ENCODE measurements around the gene C10orf120. TPM values are rescaled to one million over a fixed set of nuclear protein-coding genes. Genes with fewer than 3 reads are reported as not detected.

Gene C10orf120
- polyA plus RNA-seq, 3 donors = not detected

DNA sequence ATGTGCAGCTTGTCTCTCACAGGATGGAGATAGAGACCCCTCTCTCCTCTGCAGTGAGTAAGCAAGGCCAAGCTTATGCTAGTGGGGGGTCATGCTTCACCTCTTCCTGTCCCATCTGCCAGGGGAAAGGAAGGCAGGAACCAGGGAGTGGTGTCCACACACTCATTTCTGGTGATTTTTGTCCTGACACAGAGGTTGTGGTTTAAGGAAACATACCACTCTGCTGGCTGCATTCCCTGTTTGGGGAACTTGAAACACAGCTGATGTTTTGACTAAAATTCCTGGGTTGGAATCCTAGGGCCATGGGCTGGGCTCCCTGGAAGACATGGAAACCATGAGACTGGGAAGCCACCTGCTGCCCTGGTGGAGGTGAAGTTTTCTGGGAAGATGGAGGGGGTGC lies 21.4 kb downstream of the C10orf120 start:
- H3K36me3 Mint-ChIP-seq = no peaks in the 10 kb centered on the region
- no peak overlapping the region for H3K4me3 Mint-ChIP-seq
- Histone ChIP-seq H3K27ac (ENCODE audit: low read depth in 1 of 2, low read length in 2 of 2) (no peak overlapping the region), H3K36me3 (replicated peaks in 1 of 2; ENCODE audit: control insufficient read depth in 1 of 2, insufficient read depth in 2 of 2, low read length in 2 of 2) (no peaks in the 10 kb centered on the region), H3K4me3 (replicated peaks in 1 of 3; ENCODE audit: low read depth in 2 of 3, low read length in 3 of 3) (no peak overlapping the region), H3K4me1 (ENCODE audit: control insufficient read depth in 1 of 2, insufficient read depth in 2 of 2, low read length in 2 of 2) (no peaks in the 10 kb centered on the region), H3K9me3 (replicated peaks in 1 of 2; ENCODE audit: control insufficient read depth in 1 of 2, insufficient read depth in 1 of 2, low read length in 2 of 2) (no peaks in the 10 kb centered on the region), H2AFZ (ENCODE audit: insufficient read depth, low read depth, low read length, poor library complexity, severe bottlenecking) (no peak overlapping the region), H3K79me2 (ENCODE audit: insufficient read depth, low read length) (no peaks in the 10 kb centered on the region), H4K20me1 (ENCODE audit: insufficient read depth, low read length) (no peaks in the 10 kb centered on the region), H3K27me3 (ENCODE audit: control insufficient read depth in 2 of 2, insufficient read depth in 2 of 2, low read length in 2 of 2) (no peaks in the 10 kb centered on the region), H3K4me2 (replicated peaks; ENCODE audit: extremely low read depth, low read length, poor library complexity, severe bottlenecking) (no peak overlapping the region), H3K9ac (ENCODE audit: insufficient read depth, low read length, poor library complexity, severe bottlenecking) (no peak overlapping the region)
- peaks cover 0 to 8% (median 3%) of the 10 kb centered on the region in 7 donors for H3K9me3 Mint-ChIP-seq
- intact Hi-C loops (cut with micrococcal nuclease) = no loop called here
- no peak for TF ChIP-seq CTCF (IDR thresholded peaks at IDR 0.05)
- H3K27ac Mint-ChIP-seq = no peak overlapping the region
- DNase-seq = no peak
- peaks cover 2 to 4% (median 3%) of the 10 kb centered on the region in 3 donors for H3K27me3 Mint-ChIP-seq (ENCODE audit: low read depth in 3 of 3)
- H3K4me1 Mint-ChIP-seq = no peaks in the 10 kb centered on the region

DNA sequence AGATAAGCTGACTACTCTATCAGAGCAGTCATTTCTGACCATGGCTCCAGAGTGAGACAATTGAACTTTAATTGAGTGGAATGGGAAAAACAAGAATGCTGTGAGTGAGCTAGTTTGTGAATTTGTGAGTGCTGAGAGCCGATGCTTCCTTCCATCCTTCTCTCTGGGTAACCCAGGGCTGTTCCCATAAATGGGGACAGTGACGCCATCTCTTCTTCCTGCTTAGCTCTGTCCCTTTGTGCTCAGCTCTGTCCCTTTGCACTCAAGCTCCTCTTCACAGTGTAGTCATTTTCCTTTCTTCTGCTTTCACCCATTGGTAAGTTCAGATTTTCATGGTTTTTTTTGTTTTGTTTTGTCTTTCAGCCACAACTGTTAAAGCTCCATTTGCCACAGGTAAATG lies 24.4 kb downstream of the C10orf120 start:
- no peaks in the 10 kb centered on the region for H3K27me3 ChIP-seq (ENCODE audit: control insufficient read depth in 2 of 2, insufficient read depth in 2 of 2, low read length in 2 of 2)
- WGBS (ENCODE audit: insufficient coverage) = 75% methylated on average over 1 of the region's 2 CpGs
- H3K9ac ChIP-seq (ENCODE audit: insufficient read depth, low read length, poor library complexity, severe bottlenecking) = no peak overlapping the region
- H2AFZ ChIP-seq (ENCODE audit: insufficient read depth, low read depth, low read length, poor library complexity, severe bottlenecking) = no peak overlapping the region
- Mint-ChIP-seq H3K9me3 (peaks cover 0 to 8% (median 1%) of the 10 kb centered on the region in 7 donors), H3K27ac (no peak overlapping the region), H3K27me3 (ENCODE audit: low read depth in 3 of 3) (peaks cover 2 to 7% (median 3%) of the 10 kb centered on the region in 3 donors), H3K4me1 (no peaks in the 10 kb centered on the region), H3K4me3 (no peak overlapping the region), H3K36me3 (no peaks in the 10 kb centered on the region)
- no peaks in the 10 kb centered on the region for H3K79me2 ChIP-seq (ENCODE audit: insufficient read depth, low read length)
- no peaks in the 10 kb centered on the region for H4K20me1 ChIP-seq (ENCODE audit: insufficient read depth, low read length)
- no peaks in the 10 kb centered on the region for H3K36me3 ChIP-seq (replicated peaks in 1 of 2; ENCODE audit: control insufficient read depth in 1 of 2, insufficient read depth in 2 of 2, low read length in 2 of 2)
- no peak overlapping the region for H3K4me2 ChIP-seq (replicated peaks; ENCODE audit: extremely low read depth, low read length, poor library complexity, severe bottlenecking)
- H3K9me3 ChIP-seq (replicated peaks in 1 of 2; ENCODE audit: control insufficient read depth in 1 of 2, insufficient read depth in 1 of 2, low read length in 2 of 2) = no peaks in the 10 kb centered on the region
- no peak overlapping the region for H3K4me3 ChIP-seq (replicated peaks in 1 of 3; ENCODE audit: low read depth in 2 of 3, low read length in 3 of 3)
- H3K4me1 ChIP-seq (ENCODE audit: control insufficient read depth in 1 of 2, insufficient read depth in 2 of 2, low read length in 2 of 2) = no peaks in the 10 kb centered on the region
- intact Hi-C loops (cut with micrococcal nuclease) = no loop called here
- no peak for DNase-seq
- no peak for TF ChIP-seq CTCF (IDR thresholded peaks at IDR 0.05)
- H3K27ac ChIP-seq (ENCODE audit: low read depth in 1 of 2, low read length in 2 of 2) = no peak overlapping the region
